HepG2 (cell line): ENCODE measurements around the gene RGR.

Experiments used
- ARHGAP35 ChIP-seq: sonication (generic); formaldehyde crosslinking; IDR thresholded peaks from 2 replicates; pipeline ENCODE4 v1.9.0; 2022; ENCODE audit warnings: mild to moderate bottlenecking, inconsistent platforms, moderate library complexity, missing genetic modification reagents, borderline replicate concordance
- ATF3 ChIP-seq: sonication (generic); formaldehyde crosslinking; IDR thresholded peaks from 2 replicates; pipeline ENCODE4 v1.4.0; 2020; ENCODE audit warnings: missing genetic modification reagents
- CEBPB ChIP-seq: IDR thresholded peaks from 2 replicates; pipeline ENCODE4 v1.6.1; 2011; ENCODE audit warnings: low read depth, low read length, improper control_type of control experiment, borderline replicate concordance
- CTCF ChIP-seq: sonication (generic); formaldehyde crosslinking; IDR thresholded peaks from 2 replicates; pipeline ENCODE4 v1.5.0; 2020; ENCODE audit warnings: mild to moderate bottlenecking, missing genetic modification reagents, moderate library complexity
- PCBP2 ChIP-seq: fragments of 200-400 bp; formaldehyde crosslinking; optimal IDR thresholded peaks from 2 replicates; pipeline ENCODE3; 2018; ENCODE audit warnings: low read length, low read depth; ENCODE audit not compliant: poor library complexity, severe bottlenecking
- PLRG1 ChIP-seq: fragments of 450-650 bp; conservative IDR thresholded peaks from 2 replicates; pipeline ENCODE4 v1.6.1; 2016
- SRY ChIP-seq: sonication (generic); formaldehyde crosslinking; IDR thresholded peaks from 2 replicates; pipeline ENCODE4 v1.8.0; 2022; ENCODE audit warnings: mild to moderate bottlenecking, missing genetic modification reagents
- TIGD3 ChIP-seq: sonication (generic); formaldehyde crosslinking; IDR thresholded peaks from 2 replicates; pipeline ENCODE4 v1.5.1; 2020; ENCODE audit warnings: mild to moderate bottlenecking, missing genetic modification reagents, borderline replicate concordance
- ZSCAN25 ChIP-seq: sonication (generic); formaldehyde crosslinking; IDR thresholded peaks from 2 replicates; pipeline ENCODE4 v1.8.0; 2022; ENCODE audit warnings: mild to moderate bottlenecking, missing genetic modification reagents

GRCh38 chr10:84201682-84202081 is 43.2 kb upstream of the RGR start:
- TF ChIP-seq ZSCAN25 (CRISPR knock-in tag) (no peak), TIGD3 (no peak), ATF3 (CRISPR knock-in tag) (no peak), ARHGAP35 (no peak), PCBP2 (no peak), CEBPB (no peak), SRY (CRISPR knock-in tag) (no peak), PLRG1 (no peak), CTCF (CRISPR knock-in tag) (no peak)
